Eye (tissue), 1 donor: ENCODE measurements around the gene JCAD.

Experiments
- DNase-seq: peaks from one replicate; pipeline ENCODE4 v3.0.0-alpha.2; 2015

Gene JCAD

DNA sequence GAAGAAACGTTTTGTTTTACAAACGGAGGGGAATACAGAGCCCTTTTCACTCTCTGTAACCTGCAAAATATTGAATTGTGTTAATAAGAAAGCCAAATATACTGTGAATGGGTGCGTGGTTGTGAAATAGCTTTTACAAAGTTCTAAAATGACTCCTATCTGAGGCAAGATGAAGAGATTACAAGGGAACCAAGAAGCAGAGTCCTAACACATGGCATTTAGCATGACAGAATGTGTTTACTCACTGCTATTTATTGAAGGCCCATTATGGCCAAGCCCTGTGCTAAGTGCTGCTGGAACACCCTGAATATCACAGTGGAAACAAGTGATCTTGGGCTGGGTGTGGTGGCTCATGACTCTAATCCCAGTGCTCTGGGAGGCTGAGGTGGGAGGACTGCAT is 12.9 kb downstream of the JCAD start:
- DNase-seq: no peak

GRCh38 chr10:30045961-30046360 is 13.4 kb downstream of the JCAD start:
- DNase-seq: no peak

GRCh38 chr10:30043476-30044270 is 15.7 kb downstream of the JCAD start:
- no peak for DNase-seq

- no peak for DNase-seq
Observed at GRCh38 chr10:30042820-30043219, 16.6 kb downstream of the JCAD start.

GRCh38 chr10:30041196-30042105 is 17.9 kb downstream of the JCAD start:
- DNase-seq: no peak

GRCh38 chr10:30040597-30040996 is 18.8 kb downstream of the JCAD start:
- DNase-seq: no peak

- DNase-seq: no peak
Observed at GRCh38 chr10:30039988-30040387, 19.4 kb downstream of the JCAD start.

- no peak for DNase-seq
Observed at GRCh38 chr10:30039567-30039966, 19.8 kb downstream of the JCAD start.

- no peak for DNase-seq
Observed at GRCh38 chr10:30038781-30039536, 20.4 kb downstream of the JCAD start.

- no peak for DNase-seq
Observed at GRCh38 chr10:30037620-30038336, 21.6 kb downstream of the JCAD start.

- DNase-seq: no peak
Observed at GRCh38 chr10:30036811-30037210, 22.6 kb downstream of the JCAD start.

DNA sequence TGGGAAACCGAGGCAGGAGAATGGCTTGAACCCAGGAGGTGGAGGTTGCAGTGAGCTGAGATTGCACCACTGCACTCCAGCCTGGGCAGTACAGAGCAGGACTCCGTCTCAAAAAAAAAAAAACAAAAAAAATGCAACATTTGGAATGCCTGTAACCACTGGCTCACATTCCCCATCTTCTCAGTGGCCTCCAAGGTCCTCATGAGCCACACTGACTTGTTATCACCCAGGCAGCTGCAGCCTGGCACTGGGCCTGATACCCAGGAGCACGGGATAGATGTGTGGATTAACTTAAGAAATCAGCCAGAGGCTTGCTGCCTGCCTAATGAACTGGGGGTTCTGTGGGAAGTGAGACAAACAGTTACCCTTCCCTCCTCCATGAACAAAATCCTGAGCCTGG is 23.0 kb downstream of the JCAD start:
- DNase-seq: no peak

- DNase-seq: peak; percentile 37
Observed at GRCh38 chr10:30034433-30035137, 24.8 kb downstream of the JCAD start.

- DNase-seq: no peak
Observed at GRCh38 chr10:30032125-30032524, 27.3 kb downstream of the JCAD start.

DNA sequence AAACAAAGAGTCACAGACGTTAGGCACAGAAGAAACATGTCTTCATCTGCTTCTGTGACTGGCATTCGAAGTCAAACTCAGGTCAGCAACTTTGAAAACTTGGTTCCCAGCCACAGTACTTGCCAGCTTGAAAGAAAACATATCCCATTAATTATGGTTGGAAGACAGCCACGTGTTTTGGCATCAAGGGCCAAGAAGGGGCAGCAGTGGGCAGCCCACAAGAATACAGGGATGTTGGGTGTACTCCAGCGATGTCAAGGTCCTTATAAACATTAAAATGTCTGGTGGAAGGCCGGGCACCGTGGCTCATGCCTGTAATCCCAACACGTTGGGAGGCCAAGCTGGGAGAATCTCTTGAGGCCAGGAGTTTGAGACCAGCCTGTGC is 29.5 kb downstream of the JCAD start:
- DNase-seq: no peak

- no peak for DNase-seq
Observed at GRCh38 chr10:30029164-30029871, 30.1 kb downstream of the JCAD start.

DNA sequence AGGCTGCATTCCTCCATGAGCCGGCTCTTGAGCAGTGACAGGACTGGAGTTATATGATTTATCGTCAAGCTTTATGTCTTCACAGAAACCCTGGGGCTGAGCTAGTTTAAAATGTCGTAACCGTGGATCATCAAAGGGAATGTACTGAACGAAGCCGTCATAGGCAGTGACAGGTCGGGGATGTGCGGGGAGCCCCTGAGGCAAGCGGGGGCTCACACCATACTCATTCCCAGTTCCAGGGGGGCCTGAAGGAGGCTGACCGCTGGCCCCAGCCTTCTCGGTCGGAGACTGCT is 30.7 kb downstream of the JCAD start:
- peak; percentile 23 for DNase-seq

DNA sequence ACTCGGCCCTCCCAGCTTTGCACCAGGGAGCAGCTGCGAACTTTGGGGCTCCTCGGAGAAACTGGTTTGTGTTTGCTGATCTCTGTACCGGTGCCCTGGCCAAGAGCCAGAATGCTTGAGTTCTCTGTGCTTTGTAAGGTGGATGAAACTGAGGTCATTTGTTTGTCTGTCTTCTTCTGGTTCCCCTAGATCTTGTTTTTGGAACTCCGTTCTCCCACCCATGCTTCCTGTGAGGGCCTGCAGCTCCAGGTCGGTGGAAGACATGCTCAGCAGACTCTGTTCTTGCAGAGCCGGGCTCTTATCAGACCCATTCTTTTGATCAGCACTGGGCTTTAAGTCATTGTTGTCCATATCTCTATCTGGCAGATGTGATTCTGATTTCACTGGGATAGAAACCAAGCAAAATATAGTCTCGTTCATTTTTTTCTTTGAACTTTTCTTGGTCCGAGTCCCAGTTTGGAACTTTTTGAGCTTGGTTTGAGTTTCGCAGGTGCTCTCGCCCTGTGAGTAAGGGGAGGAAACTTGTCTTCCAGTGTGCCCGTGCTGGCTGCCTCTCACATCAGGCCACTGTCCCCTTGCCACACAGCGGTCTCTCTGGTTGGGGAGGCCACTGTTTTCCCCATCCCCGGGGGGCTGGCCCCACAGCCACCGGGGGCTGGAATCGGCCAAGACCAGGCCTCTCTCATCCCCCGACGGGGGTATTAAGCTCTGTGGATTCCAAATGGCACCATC is 31.2 kb downstream of the JCAD start:
- peak; percentile 71 for DNase-seq

DNA sequence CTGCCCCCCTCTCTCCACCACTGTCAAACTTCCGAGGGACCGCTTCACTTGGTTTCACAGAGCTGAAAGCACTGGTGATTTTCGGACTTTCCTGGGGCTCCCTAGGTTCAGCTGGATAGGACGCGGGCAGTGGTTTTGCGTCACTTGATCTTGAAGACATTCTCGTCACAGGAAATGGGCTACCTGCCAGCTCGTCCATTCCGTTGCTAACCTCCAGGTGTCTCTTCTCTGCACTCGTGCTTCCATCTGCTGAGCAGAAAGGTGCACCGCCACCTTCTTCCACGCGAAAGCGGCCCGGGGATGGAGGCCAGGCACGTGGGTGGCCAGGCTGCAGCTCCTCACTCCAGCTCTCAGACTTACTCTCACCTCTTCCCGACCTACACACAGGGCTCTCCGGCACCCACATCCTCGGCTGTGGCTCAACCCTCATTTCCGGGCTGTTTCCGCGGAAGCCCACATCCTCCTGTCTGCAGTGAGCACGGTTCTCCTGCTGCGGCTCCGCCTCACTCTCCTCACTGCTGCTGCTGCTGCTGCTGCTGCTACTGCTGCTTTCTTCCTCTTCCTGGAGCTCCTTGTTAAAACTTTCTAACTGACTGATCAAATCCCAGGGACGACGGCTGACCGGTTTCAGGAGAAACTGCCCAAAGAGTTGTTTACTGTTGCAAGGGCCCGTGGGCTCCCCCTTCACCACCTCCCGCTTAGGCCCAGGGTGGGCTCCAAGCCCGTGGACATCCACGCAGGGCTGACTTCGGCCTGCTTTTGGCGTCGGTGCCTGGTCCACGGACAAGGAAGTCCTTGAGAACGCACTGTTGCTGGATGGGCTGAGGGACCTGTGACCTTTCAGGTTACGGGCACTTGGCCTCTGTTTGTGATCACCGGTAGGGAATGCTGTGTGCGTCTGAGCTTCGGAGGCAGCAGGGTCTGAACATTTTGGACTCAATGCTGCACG is 32.1 kb downstream of the JCAD start:
- peak; percentile 29 for DNase-seq

GRCh38 chr10:30026578-30026977 is 32.8 kb downstream of the JCAD start:
- no peak for DNase-seq
